Sigmoid colon (tissue), 7 donors: ENCODE results near the gene ALX4. TPM values are rescaled to one million over a fixed set of nuclear protein-coding genes. Genes with fewer than 3 reads are reported as not detected.

Experiments used
- DNase-seq: peaks from one replicate; pipeline ENCODE4 v3.0.0-alpha.2; 2019
- H3K27ac ChIP-seq, 4 donors: fragments of 200-600 bp; sonication (generic); one replicate each; pipeline ENCODE4 v1.5.1; 2016 to 2019; ENCODE audit warnings: mild to moderate bottlenecking in 1 of 4
- H3K27me3 ChIP-seq, 3 donors: fragments of 200-600 bp; sonication (generic); one replicate each; pipeline ENCODE4 v1.5.1; 2019; ENCODE audit warnings: mild to moderate bottlenecking in 1 of 3
- H3K36me3 ChIP-seq, 4 donors: fragments of 200-600 bp; sonication (generic); one replicate each; pipeline ENCODE4 v1.5.1; 2016 to 2019
- H3K4me1 ChIP-seq, 4 donors: fragments of 200-600 bp; sonication (generic); one replicate each; pipeline ENCODE4 v1.5.1; 2017 to 2019
- H3K4me3 ChIP-seq, 4 donors: fragments of 200-600 bp; sonication (generic); one replicate each; pipeline ENCODE4 v1.5.1; 2017 to 2019; ENCODE audit warnings: mild to moderate bottlenecking in 2 of 4, moderate library complexity in 1 of 4
- H3K9me3 ChIP-seq, 4 donors: fragments of 200-600 bp in 3 of 4; sonication (generic) in 3 of 4; one replicate each; pipeline versions ENCODE4 v1.5.1 to v1.6.1; 2013 to 2019
- CTCF ChIP-seq, 4 experiments: fragments of 450-650 bp in 3 of 4; fragments of 200-600 bp in 1 of 4; IDR thresholded peaks; one replicate each; pipeline ENCODE4 v1.5.1; 2016 to 2019; ENCODE audit warnings: antibody characterized with exemption in 4 of 4, mild to moderate bottlenecking in 3 of 4, moderate library complexity in 2 of 4
- EP300 ChIP-seq, 4 donors: sonication (generic); formaldehyde crosslinking; IDR thresholded peaks; one replicate each; pipeline ENCODE4 v1.6.1; 2017; ENCODE audit warnings: antibody characterized with exemption in 4 of 4
- POLR2A ChIP-seq, 2 donors: fragments of 450-650 bp; IDR thresholded peaks; one replicate each; pipeline ENCODE4 v1.6.1; 2016; ENCODE audit warnings: antibody characterized with exemption in 2 of 2, mild to moderate bottlenecking in 2 of 2, moderate library complexity in 2 of 2
- POLR2AphosphoS5 ChIP-seq, 4 donors: sonication (generic); formaldehyde crosslinking; IDR thresholded peaks; one replicate each; pipeline ENCODE4 v1.6.1; 2017; ENCODE audit warnings: antibody characterized with exemption in 4 of 4
- WGBS, 2 donors: extraction: QIAGEN DNeasy Blood & Tissue Kit; methylation state at CpG; one replicate each; pipeline ENCODE4 v1.1.7; 2013; 5-methylcytosine and 5-hydroxymethylcytosine counted together
- intact Hi-C: fragments of 100-400 bp; cut with DNase I; formaldehyde crosslinking; loops from one replicate; pipeline ENCODE4 v1.15.1; 2023
- polyA plus RNA-seq, 3 donors: library from polyadenylated mRNA; stranded (reverse); fragments of 200-250 nt; gene quantifications; one replicate each; pipeline ENCODE4 v1.2.3, GENCODE V29; 2013
- total RNA-seq, 4 donors: library from RNA; depleted of rRNA; stranded (reverse); fragments of >200 nt; gene quantifications; one replicate each; pipeline ENCODE4 v1.1.0, GENCODE V29; 2016
- donor health status: healthy with polysubstance abuse.
- donor health status: Bipolar disorder and iron deficiency.
- donor health status: healthy.

ALX4 gene
- total and polyA plus RNA-seq, 7 donors: not detected

GRCh38 chr11:44348721-44349120 is 38.8 kb upstream of the ALX4 start:
- H3K9me3 ChIP-seq: no peaks in the 10 kb centered on the region
- WGBS, 2 donors: 78 to 84% methylated on average over 10 of the region's 10 CpGs
- DNase-seq: no peak
- H3K36me3 ChIP-seq: no peaks in the 10 kb centered on the region
- intact Hi-C loops: no loop called here
- no peak overlapping the region for H3K4me3 ChIP-seq
- peaks cover 0 to 3% (median 0%) of the 10 kb centered on the region in 3 donors for H3K27me3 ChIP-seq
- TF ChIP-seq POLR2A (IDR thresholded peaks at IDR 0.05): no peak
- no peak for TF ChIP-seq CTCF (IDR thresholded peaks at IDR 0.05)
- no peak for TF ChIP-seq POLR2AphosphoS5 (IDR thresholded peaks at IDR 0.05)
- no peak for TF ChIP-seq EP300 (IDR thresholded peaks at IDR 0.05)
- H3K4me1 ChIP-seq: no peaks in the 10 kb centered on the region
- no peak overlapping the region for H3K27ac ChIP-seq

GRCh38 chr11:44348114-44348513 is 38.2 kb upstream of the ALX4 start:
- Histone ChIP-seq H3K27ac (no peak overlapping the region), H3K9me3 (no peaks in the 10 kb centered on the region), H3K4me1 (no peaks in the 10 kb centered on the region), H3K4me3 (no peak overlapping the region), H3K36me3 (no peaks in the 10 kb centered on the region), H3K27me3 (peaks cover 0 to 3% (median 0%) of the 10 kb centered on the region in 3 donors)
- DNase-seq: no peak
- WGBS, 2 donors: 49 to 72% methylated on average over 2 of the region's 2 CpGs
- TF ChIP-seq EP300 (IDR thresholded peaks at IDR 0.05) (no peak), CTCF (IDR thresholded peaks at IDR 0.05) (no peak), POLR2AphosphoS5 (IDR thresholded peaks at IDR 0.05) (no peak), POLR2A (IDR thresholded peaks at IDR 0.05) (no peak)
- intact Hi-C loops: no loop called here

- Histone ChIP-seq H3K4me1 (no peaks in the 10 kb centered on the region), H3K36me3 (no peaks in the 10 kb centered on the region), H3K4me3 (no peak overlapping the region), H3K9me3 (no peaks in the 10 kb centered on the region), H3K27ac (no peak overlapping the region), H3K27me3 (peaks cover 0 to 3% (median 0%) of the 10 kb centered on the region in 3 donors)
- TF ChIP-seq POLR2A (IDR thresholded peaks at IDR 0.05) (no peak), CTCF (IDR thresholded peaks at IDR 0.05) (no peak), POLR2AphosphoS5 (IDR thresholded peaks at IDR 0.05) (no peak), EP300 (IDR thresholded peaks at IDR 0.05) (no peak)
- intact Hi-C loops: no loop called here
- WGBS, 2 donors: 81 to 89% methylated on average over 5 of the region's 5 CpGs
- DNase-seq: no peak
Measured at GRCh38 chr11:44347538-44347937, 37.6 kb upstream of the ALX4 start.

- Histone ChIP-seq H3K4me3 (no peak overlapping the region), H3K27ac (no peak overlapping the region), H3K9me3 (no peaks in the 10 kb centered on the region), H3K4me1 (no peaks in the 10 kb centered on the region), H3K36me3 (no peaks in the 10 kb centered on the region), H3K27me3 (peaks cover 0 to 3% (median 0%) of the 10 kb centered on the region in 3 donors)
- DNase-seq: no peak
- intact Hi-C loops: no loop called here
- TF ChIP-seq CTCF (IDR thresholded peaks at IDR 0.05): no peak
- WGBS, 2 donors: 54 to 74% methylated on average over 6 of the region's 6 CpGs
Measured at GRCh38 chr11:44346983-44347382, 37.0 kb upstream of the ALX4 start.

- DNase-seq: no peak
- Histone ChIP-seq H3K4me1 (no peaks in the 10 kb centered on the region), H3K27ac (no peak overlapping the region), H3K27me3 (peaks cover 0 to 3% (median 0%) of the 10 kb centered on the region in 3 donors), H3K36me3 (no peaks in the 10 kb centered on the region), H3K9me3 (no peaks in the 10 kb centered on the region), H3K4me3 (no peak overlapping the region)
- TF ChIP-seq CTCF (IDR thresholded peaks at IDR 0.05) (no peak), POLR2A (IDR thresholded peaks at IDR 0.05) (no peak), EP300 (IDR thresholded peaks at IDR 0.05) (no peak), POLR2AphosphoS5 (IDR thresholded peaks at IDR 0.05) (no peak)
- intact Hi-C loops: no loop called here
- WGBS, 2 donors: 84 to 85% methylated on average over 3 of the region's 3 CpGs
Measured at GRCh38 chr11:44345781-44346180, 35.8 kb upstream of the ALX4 start.
